C4-2B (cell line): ENCODE results near the gene CCNI2.

Experiments used
- ZFX ChIP-seq: fragments of 450-650 bp; IDR thresholded peaks from 2 replicates; pipeline ENCODE4 v1.6.1; 2017
- TF ChIP-seq, protein P1 (sequence below): fragments of 450-650 bp; conservative IDR thresholded peaks from 2 replicates; pipeline ENCODE4 v1.5.1; 2017; ENCODE audit warnings: mild to moderate bottlenecking

DNA sequence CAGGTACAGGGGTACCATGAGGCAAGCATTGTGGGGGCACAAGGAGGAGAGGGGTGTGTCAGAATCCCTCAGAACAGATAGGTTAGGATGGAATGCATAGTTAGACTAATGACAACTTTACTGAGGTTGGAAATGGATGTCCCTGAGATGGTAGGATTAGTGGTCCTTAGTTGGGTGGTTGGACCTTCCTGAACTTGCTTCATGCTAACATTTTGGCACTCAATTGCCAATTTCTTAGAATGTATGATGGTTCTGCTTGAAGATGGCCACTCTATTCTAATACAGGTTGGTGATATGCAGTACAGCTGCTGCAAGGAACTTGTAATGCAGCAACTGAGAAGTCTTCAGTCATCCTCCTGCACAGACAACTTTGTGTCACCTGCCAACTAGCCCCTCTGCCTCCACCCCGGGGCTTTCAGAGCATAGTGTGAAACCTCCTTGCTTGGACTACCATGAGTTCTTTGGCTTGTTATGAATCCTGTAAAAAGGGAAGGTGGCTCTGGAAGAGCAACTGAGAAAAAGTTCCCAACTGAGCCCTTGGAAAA lies 5.4 kb downstream of the CCNI2 start:
- TF ChIP-seq, protein P1, sequence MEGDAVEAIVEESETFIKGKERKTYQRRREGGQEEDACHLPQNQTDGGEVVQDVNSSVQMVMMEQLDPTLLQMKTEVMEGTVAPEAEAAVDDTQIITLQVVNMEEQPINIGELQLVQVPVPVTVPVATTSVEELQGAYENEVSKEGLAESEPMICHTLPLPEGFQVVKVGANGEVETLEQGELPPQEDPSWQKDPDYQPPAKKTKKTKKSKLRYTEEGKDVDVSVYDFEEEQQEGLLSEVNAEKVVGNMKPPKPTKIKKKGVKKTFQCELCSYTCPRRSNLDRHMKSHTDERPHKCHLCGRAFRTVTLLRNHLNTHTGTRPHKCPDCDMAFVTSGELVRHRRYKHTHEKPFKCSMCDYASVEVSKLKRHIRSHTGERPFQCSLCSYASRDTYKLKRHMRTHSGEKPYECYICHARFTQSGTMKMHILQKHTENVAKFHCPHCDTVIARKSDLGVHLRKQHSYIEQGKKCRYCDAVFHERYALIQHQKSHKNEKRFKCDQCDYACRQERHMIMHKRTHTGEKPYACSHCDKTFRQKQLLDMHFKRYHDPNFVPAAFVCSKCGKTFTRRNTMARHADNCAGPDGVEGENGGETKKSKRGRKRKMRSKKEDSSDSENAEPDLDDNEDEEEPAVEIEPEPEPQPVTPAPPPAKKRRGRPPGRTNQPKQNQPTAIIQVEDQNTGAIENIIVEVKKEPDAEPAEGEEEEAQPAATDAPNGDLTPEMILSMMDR, result no peak
- TF ChIP-seq ZFX, result no peak
